Stimulated activated naive CD4-positive, alpha-beta T cell treated with Interleukin-2 at 50 U/mL for 16 hours (primary cell): ENCODE measurements around the gene DNM1.
A peak's percentile ranks its signal among the peaks of the same experiment; 100 is the strongest.
"Not testable (repeated sequence)": the region's sequence is repeated elsewhere in the genome, so short reads cannot be mapped to it uniquely, and the experiment has no call there.

Experiments
- DNase-seq: peaks from one replicate; lab custom pipeline; 2025; lab: John Stamatoyannopoulos, UW

DNM1 gene

DNA sequence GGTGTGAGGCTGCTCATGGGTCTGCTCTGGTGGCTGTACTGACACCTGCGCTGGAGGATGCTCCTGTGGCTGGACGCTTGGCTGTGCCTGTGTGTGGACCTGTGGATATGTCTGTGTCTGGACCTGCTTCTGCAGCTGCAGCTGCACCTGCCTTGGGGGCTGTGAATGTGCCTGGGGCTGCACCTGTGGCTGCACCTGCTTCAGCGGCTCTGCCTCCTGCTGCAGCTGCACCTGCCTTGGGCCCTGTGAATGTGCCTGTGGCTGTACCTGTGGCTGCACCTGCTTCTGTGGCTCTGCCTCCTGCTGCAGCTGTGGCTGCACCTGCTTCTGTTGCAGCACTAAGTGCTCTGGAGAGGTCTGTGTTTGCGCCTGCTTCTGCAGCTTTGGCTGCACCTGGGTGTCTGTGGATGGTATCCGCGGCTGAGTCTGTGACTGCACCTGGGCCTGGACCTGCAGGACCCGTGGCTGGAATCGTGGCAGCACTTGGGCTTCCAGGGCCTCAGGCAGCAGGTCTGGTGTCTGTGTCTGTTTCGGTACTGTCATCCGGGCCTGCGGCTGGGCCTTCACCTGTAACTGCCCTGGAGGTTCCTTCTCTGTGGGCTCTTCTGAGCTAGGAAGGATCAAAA lies 24.3 kb upstream of the DNM1 start:
- no peak for DNase-seq

DNA sequence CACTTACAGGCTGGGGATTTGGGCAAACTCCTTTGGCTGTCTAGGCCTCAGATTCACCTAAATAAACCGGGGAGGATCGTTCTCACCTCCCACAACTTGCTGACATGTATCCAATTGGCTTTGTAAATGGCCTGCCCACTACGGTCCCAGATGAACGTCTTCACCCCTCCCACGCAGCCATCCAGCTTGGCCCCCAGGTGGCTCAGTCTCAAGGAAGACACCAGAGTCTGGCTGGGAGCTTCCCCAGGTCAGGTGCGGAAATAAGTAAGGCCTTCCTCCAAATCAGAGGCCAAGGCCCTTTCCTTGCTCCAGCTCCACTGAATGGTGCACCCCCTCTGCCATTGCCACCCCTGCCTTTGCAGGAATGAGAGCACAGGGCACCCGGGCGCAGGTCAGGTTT lies 23.2 kb upstream of the DNM1 start:
- DNase-seq, result no peak

DNA sequence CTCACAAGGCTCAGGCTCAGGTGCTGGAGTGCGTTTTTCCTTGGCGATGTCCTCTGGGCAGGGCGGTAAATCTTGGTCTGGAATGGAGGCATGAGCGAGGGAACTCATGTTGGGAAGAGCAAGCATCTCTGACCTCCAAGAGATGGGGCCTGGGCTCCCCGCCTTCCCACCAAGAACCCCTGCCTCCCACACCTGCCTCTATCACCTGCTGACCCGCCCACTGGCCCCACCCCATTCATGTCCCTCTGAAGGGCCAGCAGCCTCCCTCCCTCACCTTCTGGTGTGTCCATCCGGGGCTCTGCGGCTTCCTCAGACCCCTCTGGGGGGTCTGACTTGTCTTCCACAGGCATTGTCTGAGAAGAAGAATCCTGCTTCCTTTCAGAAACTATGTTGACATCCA lies 22.7 kb upstream of the DNM1 start:
- no peak for DNase-seq

DNA sequence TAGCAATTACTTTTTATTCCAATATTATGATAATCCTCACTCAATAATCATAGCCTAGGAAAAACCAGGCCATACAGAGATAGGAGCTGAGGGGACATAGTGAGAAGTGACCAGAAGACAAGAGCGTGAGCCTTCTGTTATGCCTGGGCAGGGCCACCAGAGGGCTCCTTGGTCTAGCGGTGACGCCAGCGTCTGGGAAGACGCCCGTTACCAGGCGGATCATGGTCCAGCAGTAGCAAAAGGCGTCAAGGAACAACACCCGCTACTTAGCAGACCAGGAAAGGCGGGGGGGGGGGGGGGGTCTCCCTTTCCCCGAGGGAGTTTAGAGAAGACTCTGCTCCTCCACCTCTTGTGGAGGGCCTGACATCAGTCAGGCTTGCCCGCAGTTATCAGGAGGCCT lies 21.7 kb upstream of the DNM1 start:
- DNase-seq, result not testable (repeated sequence)

DNA sequence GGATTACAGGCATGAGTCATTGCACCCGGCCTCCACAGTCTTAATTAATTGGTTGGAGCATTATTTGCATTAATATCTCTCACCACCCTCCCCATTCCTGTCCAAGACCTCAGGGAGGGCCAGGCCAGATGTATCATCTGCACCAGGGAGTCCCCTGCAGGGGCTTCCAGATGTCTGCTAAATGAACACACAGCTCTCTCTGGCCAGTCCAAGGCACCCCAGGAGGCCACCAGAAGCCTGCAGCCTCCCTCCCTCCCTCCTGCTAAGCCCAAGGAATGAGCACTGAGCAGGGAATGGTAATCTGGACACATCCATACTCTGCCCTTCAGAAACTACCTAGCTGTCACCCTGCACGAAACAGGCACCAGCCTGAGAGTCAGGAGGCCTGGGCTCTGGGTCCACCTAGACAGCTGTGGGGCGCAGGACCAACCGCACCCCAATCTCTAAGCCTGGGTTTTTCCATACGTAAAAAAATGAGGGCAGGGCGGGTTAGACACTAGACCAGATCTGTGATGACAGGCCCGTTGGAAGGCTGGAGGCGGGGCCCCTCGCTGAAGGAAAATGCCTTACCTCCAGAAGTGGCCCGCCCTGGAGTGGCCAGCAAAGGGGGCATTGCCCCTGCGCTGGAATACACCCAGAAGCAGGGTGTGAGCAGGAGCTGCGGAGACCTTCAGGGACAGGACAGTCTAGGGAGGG lies 20.1 kb upstream of the DNM1 start:
- no peak for DNase-seq

DNA sequence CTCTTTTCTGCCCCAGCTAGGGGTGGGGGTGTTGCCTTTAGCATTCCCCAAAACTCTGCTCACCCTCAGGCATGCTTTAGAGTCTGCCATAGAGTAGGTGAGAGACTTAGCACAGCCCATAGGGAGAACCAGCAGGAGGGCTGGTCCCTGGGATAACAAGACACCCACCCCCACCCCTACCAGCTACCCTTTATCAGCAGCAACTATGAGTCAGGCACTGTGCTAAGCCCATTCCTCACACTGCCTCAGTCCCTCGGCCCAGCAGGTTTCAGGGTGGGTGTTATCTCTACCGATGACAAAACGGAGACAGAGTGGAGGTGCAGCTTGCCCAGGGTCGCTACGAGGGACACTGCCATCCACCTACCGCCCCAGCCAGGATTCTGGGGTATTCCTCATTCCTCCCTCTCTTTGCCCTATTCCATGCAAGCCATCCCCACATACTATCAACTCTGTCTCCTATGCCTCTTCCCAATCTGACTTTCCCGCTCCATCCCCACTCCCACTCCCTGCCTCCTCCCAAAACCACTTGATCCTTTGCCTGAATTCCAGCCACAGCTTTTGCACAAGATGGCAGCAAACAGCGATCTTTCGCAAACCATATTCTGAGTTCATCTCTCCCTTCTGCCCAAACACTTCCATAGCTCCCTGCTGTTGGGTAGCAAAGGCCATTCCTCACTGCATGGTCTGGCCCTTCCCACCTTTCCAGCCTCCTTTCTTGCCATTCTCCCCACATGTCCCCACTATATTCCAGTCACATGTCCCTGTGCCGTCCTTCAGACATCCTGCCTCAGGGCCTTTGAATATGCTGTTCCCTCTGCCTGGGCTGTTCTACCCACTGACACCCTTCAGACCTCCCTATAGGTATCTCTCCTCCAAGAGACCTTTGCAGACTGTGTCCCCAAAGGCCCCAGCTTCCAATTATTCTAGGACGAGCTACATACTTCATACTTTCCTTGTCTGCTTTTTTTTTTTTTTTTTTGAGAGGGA lies 16.9 kb upstream of the DNM1 start:
- DNase-seq, result no peak

DNA sequence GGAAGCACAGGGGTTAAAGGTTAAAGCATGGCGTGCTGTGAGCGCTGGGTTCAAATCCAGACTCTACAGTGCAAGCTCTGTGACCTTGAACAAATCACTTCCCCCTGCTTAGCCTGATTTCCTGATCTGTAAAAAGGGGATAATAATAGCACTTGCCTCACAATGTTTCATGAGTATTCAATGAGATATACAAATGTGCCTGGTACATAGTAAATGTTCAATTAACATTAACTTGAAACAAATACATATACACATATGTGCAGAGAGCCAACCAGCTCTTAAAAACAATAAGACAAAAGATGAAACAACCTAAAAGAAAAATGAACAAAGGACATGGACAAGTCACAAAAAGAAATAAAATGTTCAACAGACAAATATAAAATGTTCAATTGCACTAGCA lies 15.8 kb upstream of the DNM1 start:
- no peak for DNase-seq

DNA sequence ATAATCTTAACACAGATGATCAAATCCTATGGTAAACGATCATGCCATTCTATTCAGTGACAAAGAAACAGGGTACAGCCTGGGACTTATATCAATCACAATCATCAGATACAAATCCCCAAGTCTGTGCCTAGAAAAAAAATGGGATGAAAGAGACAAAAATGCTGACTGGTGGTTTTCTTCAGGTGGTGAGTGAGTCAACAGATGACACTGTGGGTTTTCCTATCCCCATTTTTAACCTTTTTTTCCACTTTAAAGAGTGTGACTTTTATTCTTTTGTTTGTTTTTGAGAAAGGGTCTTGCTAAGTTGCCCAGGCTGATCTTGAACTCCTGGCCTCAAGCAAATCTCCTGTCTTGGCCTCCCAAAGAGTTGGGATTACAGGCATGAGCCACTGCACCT lies 15.0 kb upstream of the DNM1 start:
- no peak for DNase-seq

DNA sequence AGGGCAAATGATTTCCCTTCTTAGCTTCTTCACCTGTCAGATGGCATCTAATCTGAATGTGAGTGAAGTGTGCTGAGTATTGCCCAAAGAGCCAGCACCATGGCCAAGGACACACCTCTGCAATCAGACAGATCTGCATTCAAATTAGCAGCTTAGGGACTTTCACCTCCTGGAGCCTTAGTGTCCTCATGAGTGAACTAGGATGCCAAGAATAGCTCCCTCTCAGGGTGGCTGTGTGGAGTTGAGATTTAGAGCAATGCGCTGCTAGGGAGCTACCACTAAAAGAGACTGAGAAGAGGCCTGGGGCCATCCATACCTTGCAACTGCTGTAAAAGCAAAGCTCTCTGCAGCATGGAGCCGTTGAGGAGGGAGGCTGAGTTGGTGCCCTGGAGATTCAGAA lies 13.2 kb upstream of the DNM1 start:
- no peak for DNase-seq

DNA sequence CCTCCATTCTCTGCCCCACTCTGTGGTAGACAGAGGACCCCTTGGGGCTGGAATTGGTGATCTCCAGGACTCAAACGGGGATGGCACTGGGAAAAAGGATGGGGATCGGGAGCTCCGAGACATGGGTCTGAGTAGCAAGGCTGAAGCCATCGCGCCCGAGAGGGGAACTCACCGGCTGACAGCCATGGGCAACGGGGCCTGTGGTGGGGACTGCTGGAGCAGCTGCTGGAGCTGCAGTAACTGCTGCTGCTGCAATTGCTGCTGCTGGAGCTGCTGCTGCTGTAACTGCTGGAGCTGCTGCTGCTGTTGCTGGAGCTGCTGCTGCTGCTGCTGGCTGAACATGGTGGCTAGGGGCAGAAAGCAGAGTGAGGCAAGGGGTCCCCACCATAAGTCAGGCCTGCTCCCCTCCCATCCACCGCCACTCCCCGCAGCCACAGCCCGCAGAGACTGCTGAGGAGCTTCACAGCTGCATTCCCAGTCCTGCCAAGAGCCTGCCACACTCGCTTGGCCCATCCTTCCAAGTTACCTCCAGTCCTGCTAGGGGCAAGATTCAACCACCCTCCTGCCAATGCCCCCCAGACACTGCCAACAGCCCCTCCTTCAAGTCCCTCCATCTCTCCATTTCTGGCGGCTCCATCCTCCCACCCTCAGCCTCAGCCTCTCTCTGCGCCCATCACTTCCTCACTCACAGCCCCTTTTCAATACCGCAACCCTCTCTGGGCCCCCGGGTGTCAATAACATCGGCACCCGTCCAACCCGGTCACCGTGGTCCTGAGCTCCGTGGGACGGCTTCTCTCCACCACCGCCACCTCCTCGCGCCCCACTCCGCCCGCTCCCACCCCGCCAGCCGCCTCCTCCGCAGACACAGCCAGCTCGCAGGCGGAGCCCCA lies 12.4 kb upstream of the DNM1 start:
- peak; percentile 67 for DNase-seq

DNA sequence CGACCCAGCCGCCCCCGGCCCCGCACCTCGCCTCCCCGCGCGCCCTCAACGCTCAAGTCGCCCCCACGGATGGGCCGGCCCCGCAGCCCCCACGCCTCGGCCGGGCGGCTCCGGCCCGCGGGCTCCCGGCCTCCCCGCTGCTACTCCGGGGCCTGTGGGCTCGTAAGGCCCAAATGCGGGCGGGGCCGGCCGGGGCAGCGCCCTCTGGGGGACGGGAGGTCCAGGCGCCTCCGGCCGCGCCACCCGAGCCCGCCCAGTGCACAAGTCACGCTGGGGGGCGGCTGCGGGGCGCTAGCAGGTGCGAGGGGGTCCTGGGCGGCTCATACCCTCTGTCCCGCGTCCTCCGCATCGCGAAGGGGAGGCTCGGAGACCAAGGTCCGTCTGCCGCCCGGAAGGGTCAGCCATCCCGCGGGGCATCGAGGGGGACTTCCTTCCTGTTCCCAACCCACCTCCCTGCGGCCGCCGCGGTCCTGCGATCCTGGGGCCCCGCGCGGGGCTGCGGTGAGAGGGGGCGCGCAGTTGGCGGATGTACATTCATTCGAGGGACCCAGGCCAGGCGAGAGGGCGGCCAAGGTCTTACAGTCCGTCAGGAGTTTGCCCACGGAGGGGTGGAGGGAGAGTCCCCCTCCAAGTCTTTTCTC lies 11.7 kb upstream of the DNM1 start, which contains the start of gene CIZ1:
CIZ1 (minus strand) TSS at position 167 of the 641 bp plus-strand sequence. CDS start 715 bp downstream, outside the sequence.
- peak; percentile 67 for DNase-seq

DNA sequence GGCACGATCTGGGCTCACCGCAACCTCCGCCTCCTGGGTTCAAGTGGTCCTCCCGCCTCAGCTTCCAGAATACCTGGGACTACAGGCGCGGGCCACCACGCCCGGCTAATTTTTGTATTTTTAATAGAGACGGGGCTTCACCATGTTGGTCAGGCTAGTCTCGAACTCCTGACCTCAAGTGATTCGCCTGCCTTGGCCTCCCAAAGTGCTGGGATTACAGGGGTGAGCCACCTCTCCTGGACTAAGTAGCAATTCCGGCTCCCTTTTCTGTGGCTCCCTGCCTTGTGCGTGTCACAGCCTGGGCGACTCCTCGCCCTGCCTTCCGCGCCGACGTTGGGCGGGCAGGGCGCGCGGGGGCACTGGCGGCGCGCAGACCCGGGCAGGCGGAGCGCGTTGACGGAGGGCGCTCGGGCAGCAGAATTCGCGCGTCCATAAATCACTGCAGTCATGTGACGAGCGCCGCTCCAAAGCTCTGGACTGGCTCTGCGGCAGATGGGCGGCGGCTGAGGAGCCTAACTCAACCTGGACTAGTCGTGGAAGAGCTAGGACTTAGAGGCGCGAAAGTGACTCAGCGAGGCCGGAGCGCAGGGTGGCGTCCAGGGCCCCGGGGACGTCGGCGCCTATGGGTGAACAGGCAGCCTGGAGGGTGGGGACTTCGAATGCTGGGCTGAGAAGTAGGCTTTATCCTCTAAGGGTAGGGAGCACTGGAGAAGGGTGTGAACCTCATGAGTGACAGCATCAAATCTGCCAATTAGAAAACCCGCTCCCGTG lies 10.4 kb upstream of the DNM1 start:
- no peak for DNase-seq

DNA sequence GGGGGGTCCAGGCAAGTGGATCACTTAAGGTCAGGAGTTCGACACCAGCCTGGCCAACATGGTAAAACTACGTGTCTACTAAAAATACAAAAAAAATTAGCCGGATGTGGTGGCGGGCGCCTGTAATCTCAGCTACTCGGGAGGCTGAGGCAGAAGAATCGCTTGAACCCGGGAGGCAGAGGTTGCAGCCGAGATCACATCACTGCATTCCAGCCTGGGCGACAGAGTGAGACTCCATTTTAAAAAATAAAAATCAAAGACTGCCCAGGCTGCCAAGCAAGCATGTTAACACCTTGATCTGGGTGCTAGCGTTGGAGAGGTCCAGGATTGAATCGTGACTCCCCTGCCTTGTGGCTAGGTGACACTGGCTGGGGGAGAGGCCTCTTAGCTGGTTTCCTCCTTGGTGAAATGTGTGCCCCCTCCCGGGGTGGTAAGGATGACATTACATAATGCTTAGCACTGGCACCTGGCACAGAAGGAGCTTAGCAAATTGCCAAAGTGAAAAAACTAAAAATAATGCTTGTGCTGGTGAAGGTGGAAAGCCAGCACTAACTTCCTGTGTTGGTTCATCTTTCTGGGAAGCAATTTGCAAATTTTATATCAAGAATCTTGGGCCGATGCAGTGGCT lies 9.6 kb upstream of the DNM1 start:
- DNase-seq, result no peak

DNA sequence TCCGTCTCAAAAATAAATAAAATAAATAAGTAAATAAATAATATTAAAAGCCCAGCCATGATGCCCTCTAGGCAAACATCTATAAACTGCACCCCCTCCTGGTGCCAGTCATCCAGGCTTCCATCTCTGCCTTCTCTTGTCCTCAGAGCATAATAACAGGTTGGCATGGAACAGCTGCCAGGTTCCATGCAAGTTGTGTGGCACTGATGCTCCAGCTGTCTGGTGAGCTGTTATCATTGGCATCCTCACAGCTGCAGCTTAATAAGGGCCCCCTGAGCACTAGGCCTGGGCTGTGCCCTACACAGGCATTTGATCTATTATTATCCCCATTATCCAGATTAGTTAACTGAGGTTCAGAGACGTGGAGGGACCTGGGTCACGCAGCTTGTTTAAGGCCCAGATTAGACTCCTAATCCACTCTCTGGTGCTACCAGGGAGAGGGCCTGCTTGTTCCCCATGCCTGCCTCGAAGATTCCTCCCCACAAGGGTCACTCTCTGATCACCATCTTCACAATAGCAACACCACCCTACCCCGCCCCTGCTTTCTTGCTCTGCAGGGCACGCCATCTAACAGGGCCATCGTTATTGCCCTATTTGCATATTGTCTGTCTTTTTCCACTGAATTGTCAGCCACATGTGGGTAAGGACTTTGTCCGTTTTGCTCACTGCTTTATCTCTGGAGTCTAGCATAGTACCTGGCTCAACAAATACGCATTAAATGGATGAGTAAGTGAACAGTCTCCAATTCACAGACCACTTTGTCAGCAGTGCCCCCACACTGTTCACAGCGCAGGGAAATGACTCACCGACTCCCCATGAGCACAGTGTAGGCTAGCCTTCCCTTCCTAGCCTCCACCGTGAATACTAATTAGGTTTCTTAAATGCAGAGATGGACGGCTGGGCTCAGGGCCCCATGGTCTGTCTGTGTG lies 1.5 kb upstream of the DNM1 start:
- no peak for DNase-seq

DNA sequence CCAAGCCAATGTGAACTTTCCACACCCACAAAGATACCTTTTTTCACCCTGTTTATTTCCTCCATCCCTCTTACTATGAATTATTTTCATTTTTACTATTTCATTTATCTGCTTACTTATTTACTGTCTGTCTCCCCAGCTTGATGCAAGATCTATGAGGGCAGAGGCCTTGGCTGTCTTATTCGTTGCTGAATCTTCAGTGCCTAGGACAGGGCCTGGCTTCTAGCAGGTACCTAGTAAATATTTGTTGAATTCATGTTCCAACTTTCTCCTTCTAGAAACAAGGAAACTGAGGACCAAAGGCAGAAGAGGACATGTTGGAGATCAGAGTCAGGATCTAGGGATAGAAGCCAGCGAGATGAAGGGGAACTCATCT lies 543 bp upstream of the DNM1 start:
- DNase-seq, result no peak

DNA sequence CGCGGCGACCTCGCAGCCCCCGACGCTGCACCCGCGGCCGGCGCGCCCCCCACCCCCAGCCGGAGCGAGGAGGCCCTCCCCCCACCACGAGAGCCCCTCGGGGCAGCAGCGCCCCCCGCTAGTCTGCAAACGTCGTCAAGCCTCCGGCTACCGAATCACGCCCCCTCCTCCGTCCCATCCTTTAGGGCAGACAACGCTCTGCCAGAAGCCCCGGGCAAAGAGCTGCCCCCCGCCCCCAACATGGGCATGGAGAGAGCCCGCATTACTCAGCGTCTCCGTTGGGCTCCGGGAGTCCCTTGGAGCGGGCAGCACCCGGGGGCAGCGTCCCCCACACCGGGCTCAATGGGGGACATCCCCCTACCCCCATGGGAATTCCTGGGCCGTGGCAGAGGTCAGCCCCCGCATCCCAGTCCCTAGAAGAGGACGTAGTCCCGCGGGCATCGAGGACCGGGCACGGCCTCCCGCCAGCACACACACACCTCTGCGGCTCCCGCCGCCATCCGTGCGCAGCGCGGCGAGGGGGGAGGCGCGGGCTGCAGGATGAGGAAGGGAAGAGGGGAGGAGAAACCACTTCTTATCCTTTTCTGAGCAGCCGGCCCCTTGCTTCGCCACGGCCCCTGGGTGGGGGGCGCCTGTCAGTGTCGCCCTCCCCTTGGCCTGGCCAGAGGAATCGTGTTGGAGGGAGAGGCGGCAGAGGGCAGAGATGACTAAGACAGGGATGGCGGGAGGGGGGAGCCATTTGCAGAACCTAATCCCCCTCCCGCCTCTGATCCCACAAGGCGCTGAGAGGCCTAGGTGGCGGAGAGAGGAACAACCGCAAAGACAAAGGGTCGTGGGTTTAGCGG lies 750 bp downstream of the DNM1 start:
- DNase-seq, result no peak

DNA sequence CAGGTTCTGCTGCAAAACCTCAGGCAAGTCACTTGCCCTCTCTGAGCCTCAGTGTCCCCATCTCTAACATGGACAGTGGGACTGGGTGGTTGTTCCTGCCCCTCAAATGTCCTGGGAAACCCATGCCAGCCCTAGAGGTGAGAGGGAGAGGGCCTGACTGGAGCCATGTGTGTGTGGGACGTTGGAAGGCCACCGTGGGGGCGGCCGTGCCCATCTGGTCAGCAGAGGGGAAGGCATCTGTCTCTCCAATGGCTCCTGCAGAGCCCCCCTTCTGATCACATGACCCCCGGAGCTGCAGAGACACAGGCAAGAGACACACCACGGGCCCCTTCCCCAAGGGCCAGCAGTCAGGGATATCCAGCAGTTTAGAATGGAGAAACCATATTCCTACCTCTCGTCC lies 1.7 kb downstream of the DNM1 start:
- no peak for DNase-seq
